GM19438 (cell line): Measurements from ENCODE around the gene DUS3L.

Source experiments
- ATAC-seq: cut with Tn5 transposase; IDR thresholded peaks from one replicate; pipeline ENCODE4 v1.9.1; 2021; ENCODE audit warnings: low read depth; ENCODE audit not compliant: unreplicated experiment

The DUS3L gene

DNA sequence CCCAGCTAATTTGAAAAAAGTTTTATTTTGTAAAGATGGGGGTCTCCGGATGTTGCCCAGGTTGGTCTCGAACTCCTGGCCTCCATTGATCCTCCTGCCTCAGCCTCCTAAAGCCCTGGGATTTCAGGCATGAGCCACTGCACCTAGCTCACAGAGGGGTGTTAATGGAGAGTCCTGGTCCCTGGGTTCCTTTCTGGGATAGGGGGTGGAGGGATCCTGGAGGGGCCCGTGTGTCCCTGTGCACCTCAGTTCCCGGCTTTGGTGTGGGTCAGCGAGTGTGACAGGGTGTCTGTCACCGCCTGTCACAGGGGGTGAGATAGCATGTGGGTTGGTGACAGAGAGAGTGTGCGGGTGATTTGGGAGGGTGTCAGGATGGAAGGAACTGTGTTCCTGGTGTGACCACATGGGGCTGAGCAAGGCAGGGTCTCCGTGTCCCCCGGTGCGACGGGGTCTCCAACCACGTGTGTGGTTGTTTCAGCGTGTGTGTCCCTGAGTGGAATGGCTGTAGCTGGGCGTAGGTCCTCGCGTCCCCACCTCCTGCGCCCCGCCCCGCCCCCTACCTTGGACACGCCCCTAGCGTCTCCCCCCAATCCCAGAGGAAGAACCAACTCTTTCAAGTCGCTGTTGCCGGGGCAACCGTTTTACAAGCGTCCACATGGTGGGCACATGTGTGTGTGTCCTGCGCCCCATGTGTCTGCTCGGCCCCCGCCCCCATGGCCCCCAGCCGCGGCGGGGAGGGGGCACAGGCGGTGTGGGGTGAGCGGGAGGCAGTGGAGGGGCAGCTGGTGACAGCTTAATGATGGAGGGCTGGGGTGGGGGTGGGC lies 11.0 kb upstream of the DUS3L start:
- ATAC-seq = no peak

GRCh38 chr19:5800361-5801270 lies 9.7 kb upstream of the DUS3L start:
- no peak for ATAC-seq

DNA sequence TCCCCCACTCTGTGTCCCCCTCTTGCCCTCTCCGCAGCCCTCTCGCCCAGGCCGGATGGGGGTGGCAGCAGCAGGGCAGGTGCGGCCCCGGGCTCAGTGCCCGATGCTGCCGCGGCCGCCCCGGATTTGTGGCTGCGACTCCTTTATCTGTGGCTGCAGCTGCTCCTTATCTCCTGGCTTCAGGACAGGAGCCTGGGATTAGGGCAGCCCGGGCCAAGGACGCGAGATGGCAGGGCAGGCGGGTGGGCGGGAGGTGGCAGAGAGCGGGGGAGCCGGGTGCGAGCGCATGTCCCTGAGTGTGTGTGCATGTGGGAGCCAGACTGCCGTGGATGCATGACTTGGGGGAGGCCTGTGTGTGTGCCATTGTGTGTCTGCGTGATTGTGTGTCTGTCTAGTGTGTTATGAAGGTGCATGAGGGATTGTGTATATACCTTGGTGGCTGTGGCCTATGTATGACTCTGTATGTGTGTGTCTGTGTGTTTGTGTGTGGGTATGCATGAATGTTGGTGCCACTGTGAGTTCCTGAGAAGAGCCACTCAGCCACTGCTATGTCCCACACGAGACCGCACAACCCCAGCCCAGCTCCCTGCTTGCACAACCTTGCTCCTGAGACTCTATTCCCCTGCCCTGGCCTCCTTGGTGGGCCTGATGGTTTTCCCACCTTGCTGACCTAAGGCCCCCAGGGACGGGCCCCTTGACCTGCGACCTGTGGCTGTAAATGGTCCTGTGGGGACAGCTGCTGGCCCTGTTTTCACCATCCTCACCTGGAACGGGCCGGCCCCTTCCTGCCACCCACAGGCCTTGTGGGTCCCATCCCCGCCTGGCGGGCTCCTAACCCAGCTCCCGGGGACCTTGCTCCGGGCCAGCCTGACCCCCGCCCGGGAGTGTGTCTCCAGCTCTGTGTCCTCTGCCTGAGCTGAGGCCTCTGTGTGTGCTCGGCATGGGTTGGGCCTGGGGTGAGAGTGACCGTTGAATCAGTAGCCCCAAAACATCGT lies 8.6 kb upstream of the DUS3L start:
- ATAC-seq = no peak

DNA sequence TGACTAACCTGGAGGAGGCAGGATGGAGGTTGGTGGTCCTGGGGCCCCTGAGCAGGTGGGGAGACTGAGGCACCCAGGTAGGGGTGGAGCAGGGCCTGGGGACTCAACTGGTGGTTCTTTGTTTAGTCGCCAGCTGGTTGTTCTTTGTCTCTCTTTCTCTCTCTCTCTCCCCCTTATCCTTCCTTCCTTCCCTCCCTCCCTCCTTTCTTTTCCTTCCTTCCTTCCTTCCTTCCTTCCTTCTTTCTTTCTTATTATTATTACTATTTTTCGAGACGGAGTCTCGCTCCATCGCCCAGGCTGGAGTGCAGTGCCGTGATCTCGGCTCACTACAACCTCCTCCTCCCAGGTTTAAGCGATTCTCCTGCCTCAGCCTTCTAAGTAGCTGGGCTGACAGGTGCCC lies 7.3 kb upstream of the DUS3L start:
- no peak for ATAC-seq

GRCh38 chr19:5795382-5795919 lies 4.5 kb upstream of the DUS3L start:
- ATAC-seq = no peak

DNA sequence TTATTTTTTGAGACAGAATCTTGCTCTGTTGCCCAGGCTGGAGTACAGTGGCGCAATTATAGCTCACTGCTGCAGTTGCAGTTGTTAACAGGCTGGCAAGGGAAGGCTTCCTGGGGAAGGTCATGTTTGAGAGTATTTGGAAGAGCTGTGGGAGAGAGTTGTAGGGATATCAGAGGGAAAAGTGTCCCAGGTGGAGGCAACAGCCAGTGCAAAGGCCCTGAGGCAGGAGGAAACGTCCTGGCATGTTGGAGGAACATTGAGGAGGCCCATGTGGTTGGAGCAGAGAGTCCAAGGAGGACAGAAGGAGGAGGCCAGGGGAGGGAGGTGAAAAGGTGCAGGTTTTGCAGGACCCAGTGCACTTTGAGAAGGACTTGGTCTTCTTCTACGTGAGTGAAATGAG lies 2.2 kb upstream of the DUS3L start:
- ATAC-seq = no peak

GRCh38 chr19:5792224-5792623 lies 1.3 kb upstream of the DUS3L start:
- ATAC-seq = no peak

DNA sequence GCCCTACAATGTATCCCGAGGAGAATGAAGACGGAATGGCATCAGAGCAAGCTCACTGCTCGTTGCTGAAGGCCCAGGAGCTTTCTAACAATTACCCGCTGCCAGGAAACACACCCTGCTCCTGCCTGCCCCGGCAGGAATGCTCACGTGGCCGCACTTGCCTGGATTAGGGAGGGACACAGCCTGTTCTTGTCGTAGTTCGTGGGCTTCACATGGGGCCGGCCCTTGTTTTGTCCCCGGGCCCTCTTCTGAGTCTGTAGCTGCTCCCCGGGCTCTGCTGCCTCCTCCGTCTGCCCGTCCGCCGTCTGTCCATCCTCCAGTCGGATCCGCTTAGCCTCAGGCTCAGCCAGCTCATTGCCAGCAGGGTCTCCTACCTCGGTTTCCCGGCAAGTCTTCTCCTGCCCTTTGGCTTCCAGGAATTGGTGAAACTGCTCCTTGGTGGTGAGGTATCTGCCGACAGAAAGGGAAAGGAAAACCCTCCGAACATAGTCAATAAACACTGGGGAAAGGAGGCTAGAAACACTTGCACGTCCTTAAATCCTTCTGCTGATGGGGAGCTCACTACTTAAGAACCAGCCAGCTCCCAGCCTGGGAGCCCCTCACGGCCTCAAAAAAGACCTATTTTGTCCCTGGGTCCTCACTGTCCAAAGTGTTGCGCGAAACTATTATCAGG lies 941 bp downstream of the DUS3L start:
- no peak for ATAC-seq

DNA sequence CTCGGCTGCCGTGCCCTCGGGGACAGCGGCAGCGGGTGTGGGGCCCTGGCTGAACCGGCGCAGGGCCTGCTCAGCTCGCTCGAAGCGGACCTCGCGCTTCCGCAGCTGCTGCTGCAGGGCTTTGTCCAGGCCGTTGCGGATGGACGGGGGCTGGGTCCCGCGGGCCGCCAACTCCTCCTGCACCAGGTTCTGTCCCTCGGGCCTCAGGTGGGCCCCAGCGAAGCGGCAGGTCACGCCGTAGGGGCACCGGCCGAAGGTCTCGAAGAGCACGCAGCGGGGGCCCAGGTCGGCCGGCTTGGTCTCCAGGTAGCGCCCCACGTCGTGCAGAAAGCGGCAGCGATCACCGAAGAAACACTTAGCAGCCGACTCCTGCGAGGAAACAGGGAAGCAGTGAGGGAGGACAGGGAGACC lies 1.6 kb downstream of the DUS3L start:
- no peak for ATAC-seq

DNA sequence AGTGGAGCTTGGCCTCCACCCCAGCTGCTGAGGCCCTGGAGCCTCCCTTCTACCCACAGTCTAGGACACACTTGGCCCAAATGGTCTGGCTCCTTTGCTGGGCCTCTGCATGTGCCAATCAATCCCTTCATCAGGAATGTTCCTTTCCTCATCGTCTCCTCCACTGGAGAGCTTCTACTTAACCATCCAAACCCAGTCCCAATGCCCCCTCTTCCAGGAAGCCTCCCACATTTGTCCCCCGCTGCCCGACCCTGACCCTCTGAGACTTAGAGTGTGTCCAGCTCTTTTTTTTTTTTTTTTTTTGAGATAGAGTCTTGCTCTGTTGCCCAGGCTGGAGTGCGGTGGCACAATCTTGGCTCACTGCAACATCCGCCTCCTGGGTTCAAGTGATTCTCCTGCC lies 2.5 kb downstream of the DUS3L start:
- no peak for ATAC-seq

GRCh38 chr19:5787409-5788182 lies 3.4 kb downstream of the DUS3L start:
- no peak for ATAC-seq

DNA sequence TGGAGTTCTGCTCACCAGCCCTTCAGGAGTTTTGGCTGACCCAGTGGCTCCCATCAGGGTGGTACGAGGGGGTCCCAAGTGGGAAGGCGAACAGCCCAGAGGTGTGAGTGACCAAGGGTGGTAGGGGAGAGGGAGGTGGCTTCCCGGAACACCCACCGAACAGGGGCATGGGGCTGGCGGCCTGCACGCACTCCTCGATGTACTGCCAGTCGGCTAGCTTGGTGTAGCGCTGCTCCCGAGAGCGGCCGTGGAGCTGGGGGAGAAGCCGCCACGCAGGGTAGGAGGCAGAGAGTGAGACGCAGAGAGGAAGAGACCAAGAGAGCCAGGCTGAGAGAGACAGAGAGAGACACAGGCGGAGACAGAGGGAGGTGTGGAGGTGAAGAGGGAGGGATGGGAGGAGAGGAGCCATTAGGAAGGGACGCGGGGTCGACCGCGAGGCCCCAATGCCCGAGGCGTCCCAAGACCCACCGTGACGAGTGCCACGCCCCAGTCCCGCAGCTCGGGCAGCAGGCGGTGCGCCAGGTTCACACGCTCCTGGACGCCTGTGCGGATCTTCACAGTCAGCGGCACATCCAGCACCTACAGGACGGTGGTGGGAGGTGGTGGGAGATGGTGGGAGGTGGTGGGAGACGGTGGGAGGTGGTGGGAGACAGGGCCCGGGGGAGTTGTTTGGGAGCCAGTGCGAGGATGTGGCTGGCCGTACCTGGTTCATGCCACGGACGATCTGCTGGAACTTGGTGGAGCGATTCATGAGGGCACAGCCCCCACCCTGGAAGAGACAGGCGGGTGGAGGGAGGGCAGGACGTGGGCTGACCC lies 4.2 kb downstream of the DUS3L start:
- ATAC-seq = no peak

GRCh38 chr19:5785423-5785822 lies 5.5 kb downstream of the DUS3L start:
- no peak for ATAC-seq

DNA sequence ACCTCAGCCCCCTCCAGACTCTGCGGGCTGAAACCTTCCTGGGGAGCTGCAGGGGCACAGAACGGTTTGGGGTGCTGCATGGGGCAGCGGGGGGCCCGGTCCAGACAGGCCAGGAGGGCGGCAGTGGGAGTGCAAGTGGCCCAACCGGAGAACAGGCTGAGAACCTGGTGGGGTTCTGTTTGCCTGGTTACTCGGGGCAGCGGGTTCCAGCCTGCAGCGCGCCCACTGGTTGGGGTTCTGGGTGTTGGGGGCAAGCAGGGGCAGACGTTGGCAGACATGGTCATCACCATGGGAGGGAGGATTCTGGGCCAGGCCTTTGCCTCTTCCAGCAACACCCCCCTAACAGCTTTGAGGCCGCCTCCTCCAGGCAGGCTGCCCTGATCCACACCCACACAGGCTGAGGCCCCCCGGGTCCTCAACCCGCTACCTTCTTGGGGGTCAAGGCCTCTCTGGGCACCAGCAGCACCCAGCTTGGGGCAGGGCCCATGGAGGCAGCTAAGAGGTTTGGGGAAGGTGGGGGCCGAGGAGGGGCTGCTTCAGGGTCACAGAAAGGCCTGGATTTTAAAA lies 6.3 kb downstream of the DUS3L start, which contains the start of gene PRR22:
PRR22 (minus strand) TSS at position 166 of the 567 bp plus-strand sequence; CDS start at position 80, 86 bp downstream.
- ATAC-seq = no peak

- ATAC-seq = no peak
Measured at GRCh38 chr19:5782945-5783919, 7.7 kb downstream of the DUS3L start.

- ATAC-seq = no peak
Measured at GRCh38 chr19:5782322-5782721, 8.6 kb downstream of the DUS3L start.
